HG03354 (cell line): ENCODE data around the gene KNTC1.
"Not testable (repeated sequence)": the region's sequence is repeated elsewhere in the genome, so short reads cannot be mapped to it uniquely, and the experiment has no call there.

Source experiments
- ATAC-seq: cut with Tn5 transposase; IDR thresholded peaks from one replicate; pipeline ENCODE4 v1.9.1; 2021; ENCODE audit warnings: mild to moderate bottlenecking; ENCODE audit not compliant: unreplicated experiment, poor library complexity, severe bottlenecking

KNTC1 gene

GRCh38 chr12:122558745-122559641 is 31.9 kb downstream of the KNTC1 start:
- ATAC-seq = peak; percentile 66

GRCh38 chr12:122560138-122560537 is 33.1 kb downstream of the KNTC1 start:
- ATAC-seq = no peak

GRCh38 chr12:122563361-122563760 is 36.3 kb downstream of the KNTC1 start:
- no peak for ATAC-seq

- not testable (repeated sequence) for ATAC-seq
Observed at GRCh38 chr12:122566816-122567215, 39.8 kb downstream of the KNTC1 start.

- ATAC-seq = no peak
Observed at GRCh38 chr12:122569288-122569687, 42.2 kb downstream of the KNTC1 start.

GRCh38 chr12:122570006-122570405 is 43.0 kb downstream of the KNTC1 start:
- ATAC-seq = not testable (repeated sequence)

GRCh38 chr12:122571821-122572220 is 44.8 kb downstream of the KNTC1 start:
- ATAC-seq = no peak

GRCh38 chr12:122583294-122583693 is 56.2 kb downstream of the KNTC1 start:
- ATAC-seq = not testable (repeated sequence)

- ATAC-seq = no peak
Observed at GRCh38 chr12:122584177-122584863, 57.3 kb downstream of the KNTC1 start.

GRCh38 chr12:122590990-122591389 is 63.9 kb downstream of the KNTC1 start:
- ATAC-seq = no peak

GRCh38 chr12:122591966-122592365 is 64.9 kb downstream of the KNTC1 start:
- not testable (repeated sequence) for ATAC-seq

- not testable (repeated sequence) for ATAC-seq
Observed at GRCh38 chr12:122592543-122592942, 65.5 kb downstream of the KNTC1 start.

GRCh38 chr12:122593910-122594309 is 66.9 kb downstream of the KNTC1 start:
- no peak for ATAC-seq

GRCh38 chr12:122596838-122597237 is 69.8 kb downstream of the KNTC1 start:
- no peak for ATAC-seq

GRCh38 chr12:122602456-122602855 is 75.4 kb downstream of the KNTC1 start:
- no peak for ATAC-seq

- ATAC-seq = no peak
Observed at GRCh38 chr12:122604993-122605392, 77.9 kb downstream of the KNTC1 start.

GRCh38 chr12:122609732-122610131 is 82.7 kb downstream of the KNTC1 start:
- no peak for ATAC-seq

- no peak for ATAC-seq
Observed at GRCh38 chr12:122610207-122610606, 83.2 kb downstream of the KNTC1 start.

GRCh38 chr12:122610911-122611310 is 83.9 kb downstream of the KNTC1 start:
- ATAC-seq = no peak

- no peak for ATAC-seq
Observed at GRCh38 chr12:122614839-122615238, 87.8 kb downstream of the KNTC1 start.

- no peak for ATAC-seq
Observed at GRCh38 chr12:122615780-122616179, 88.7 kb downstream of the KNTC1 start.
